NCI-H146 (cell line): ENCODE results near the gene CNPPD1.
"Not testable (repeated sequence)": the region's sequence is repeated elsewhere in the genome, so short reads cannot be mapped to it uniquely, and the experiment has no call there.

Experiments
- DNase-seq: peaks from one replicate; lab custom pipeline; 2025; lab: John Stamatoyannopoulos, UW

CNPPD1 gene

DNA sequence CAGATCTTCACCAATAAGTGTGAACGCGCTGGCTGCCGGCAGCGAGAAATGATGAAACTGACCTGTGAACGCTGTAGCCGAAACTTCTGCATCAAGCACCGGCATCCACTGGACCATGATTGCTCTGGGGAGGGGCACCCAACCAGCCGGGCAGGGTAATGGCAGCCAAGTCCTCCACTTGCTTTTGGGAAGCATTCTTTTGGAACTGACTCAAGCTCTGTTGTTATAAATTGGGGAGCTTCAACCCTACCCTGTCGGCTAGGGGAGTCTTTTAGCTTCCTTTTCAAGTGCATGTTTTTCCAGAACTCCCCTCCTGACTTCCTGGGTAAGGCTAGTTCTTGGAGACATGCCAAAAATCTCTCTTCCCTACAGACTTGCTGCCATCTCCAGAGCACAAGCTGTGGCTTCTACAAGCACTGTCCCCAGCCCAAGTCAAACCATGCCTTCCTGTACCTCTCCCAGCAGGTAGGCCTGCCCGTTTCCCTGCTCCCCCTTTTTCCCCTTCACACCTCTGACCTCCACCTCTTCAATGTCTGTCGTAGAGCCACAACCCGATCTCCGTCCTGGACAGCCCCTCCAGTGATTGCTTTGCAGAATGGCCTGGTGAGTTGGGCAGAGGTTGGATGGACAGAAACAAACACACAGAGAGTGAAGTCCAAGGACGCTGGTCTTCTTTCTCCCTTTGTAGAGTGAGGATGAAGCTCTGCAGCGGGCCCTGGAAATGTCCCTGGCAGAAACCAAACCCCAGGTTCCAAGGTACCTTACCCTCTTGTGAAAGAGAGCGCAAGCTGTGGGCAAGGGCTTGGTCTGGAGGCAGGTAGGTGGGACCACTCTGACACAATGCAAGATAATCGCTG is 31.4 kb upstream of the CNPPD1 start:
- no peak for DNase-seq

DNA sequence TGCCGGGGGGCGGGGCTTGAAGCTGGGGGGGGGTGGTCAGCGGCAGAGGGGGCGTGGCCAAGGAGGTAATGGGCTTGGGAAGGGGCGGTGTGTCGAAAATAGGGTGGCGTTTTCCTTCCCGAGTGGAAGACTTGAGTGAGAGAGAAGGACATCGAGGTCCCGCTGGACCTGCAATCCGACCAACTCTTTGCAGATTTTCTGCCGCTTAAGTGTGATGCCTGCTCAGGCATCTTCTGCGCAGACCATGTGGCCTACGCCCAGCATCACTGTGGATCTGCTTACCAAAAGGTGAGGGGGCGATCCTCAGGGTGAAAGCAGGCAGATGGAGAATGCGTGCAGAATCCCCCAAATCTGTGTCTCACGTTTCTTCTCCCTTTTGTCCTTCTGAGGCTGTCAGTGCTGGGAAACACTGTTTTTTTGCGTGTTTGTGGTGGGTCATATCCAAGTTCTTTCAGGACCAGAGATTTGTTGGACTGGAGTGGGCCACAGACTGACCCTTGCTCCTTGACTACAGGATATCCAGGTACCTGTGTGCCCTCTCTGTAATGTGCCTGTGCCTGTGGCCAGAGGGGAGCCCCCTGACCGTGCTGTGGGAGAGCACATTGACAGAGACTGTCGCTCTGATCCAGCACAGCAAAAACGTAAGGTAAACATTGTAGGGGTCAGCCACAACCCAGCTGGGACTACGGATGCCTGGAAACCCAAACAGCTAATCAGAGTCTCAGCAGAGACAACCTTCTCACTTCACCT is 30.6 kb upstream of the CNPPD1 start:
- no peak for DNase-seq

DNA sequence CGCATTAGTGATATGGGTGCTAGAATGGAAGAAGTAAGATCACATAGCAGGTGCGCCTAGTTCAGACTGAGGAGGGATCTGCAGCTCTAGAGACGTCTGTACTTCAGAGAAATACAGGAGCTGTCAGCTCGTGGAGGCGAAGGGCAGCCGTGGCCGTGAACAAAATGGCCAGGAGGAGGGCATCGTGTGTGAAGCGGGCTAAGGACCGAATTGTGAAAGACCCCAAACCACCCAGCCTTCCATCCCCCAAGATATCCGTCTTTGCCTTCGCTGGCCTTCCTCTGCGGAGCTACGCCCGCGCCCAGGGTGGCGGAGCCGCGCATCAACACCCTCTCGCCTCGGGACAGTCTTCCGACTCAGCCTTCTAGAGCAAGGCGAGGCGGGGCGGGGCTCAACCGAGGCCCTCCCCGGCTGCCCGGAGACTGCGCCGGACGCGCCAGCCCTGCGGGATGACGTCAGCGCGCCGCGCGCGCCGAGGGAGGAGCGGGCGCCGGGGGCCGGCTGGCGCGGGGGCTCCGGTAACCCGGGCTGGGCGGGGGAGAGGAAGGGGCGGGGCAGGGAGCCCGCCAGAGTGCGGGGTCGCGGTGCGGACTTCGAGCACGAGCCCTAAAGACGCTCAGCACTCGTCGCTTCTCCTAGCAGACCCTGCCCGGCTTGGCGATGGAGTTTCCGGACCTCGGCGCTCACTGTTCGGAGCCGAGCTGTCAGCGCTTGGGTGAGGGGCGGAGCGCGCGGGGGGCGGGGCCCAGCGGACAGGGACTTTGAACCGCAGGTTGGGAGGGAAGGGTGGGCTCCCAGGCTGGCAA is 29.8 kb upstream of the CNPPD1 start, which contains the start of gene ZFAND2B:
ZFAND2B (plus strand) TSS at position 455 of the 806 bp plus-strand sequence; CDS start at position 661, 206 bp downstream.
- peak; percentile 87 for DNase-seq

DNA sequence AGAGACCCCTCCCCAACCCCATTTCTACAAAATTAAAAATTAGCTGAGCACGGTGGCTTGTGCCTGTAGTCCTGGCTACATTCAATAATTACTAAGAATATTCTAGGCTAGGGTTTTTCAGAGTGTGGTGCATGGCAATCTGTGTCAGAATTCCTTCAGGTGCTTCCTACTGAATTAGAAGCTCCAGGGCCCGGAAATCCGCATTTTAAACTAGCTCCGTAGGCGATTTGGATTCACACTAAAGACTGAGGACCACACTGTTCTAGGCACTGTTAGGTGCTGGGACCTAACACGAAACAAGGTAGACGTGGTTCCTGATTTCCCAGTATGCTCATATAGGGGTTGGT is 29.2 kb upstream of the CNPPD1 start:
- DNase-seq, result no peak

DNA sequence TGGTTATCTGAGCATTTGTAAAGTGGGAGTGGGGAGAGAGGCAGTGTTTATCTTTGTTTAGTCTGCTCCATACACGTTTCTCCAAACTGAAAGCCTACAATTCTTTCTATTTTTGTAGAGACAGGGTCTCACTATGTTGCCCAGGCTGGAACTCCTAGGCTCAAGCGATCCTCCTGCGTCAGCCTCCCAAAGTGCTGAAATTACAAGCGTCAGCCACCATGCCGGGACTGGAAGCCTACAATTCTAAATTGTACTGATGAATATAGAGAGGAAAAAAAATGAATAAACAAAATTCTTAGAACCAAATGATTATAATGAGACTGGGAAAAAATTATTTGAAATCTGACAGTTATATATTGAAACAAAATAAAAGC is 28.4 kb upstream of the CNPPD1 start:
- no peak for DNase-seq

DNA sequence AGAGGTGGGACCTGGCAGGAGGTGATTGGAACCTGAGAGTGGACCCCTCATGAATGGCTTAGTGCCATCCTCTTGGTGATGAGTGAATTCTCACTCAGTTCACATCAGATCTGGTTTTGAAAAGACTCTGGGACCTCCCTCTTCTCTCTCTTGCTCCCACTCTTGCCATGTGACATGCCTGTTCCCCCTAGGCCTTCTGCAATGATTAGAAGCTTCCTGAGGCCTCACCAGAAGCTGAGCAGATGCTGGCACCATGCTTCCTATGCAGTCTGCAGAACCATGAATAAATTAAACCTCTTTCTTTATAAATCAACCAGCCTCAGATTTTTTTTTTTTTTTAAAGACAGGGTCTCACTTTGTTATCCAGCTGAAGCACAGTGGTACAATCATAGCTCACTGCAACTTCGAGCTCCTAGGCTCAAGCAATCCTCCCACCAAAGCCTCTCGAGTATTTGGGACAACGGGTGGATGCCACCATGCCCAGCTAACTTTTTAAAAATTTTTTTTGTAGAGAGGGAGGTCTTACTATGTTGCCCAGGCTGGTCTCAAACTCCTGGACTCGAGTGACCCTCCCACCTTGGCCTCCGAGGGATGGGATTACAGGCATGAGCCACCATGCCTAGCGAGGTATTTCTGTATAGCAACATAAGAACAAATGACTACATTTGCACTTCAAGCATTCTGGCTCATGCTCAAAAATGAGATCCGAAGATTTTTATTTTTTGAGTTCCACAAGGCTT is 27.9 kb upstream of the CNPPD1 start:
- DNase-seq, result no peak

DNA sequence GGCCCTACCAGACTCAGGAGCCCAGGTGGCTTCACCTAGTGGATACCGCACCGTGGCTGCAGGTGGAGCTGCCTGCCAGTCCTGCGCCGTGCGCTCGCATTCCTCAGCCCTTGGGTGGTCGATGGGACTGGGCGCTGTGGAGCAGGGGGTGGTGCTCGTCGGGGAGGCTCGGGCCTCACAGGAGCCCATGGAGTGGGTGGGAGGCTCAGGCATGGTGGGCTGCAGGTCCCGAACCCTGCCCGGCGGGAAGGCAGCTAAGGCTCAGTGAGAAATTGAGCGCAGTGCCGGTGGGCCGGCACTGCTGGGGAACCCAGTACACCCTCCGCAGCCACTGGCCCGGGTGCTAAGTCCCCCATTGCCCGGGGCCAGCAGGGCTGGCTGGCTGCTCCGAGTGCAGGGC is 24.6 kb upstream of the CNPPD1 start:
- not testable (repeated sequence) for DNase-seq

DNA sequence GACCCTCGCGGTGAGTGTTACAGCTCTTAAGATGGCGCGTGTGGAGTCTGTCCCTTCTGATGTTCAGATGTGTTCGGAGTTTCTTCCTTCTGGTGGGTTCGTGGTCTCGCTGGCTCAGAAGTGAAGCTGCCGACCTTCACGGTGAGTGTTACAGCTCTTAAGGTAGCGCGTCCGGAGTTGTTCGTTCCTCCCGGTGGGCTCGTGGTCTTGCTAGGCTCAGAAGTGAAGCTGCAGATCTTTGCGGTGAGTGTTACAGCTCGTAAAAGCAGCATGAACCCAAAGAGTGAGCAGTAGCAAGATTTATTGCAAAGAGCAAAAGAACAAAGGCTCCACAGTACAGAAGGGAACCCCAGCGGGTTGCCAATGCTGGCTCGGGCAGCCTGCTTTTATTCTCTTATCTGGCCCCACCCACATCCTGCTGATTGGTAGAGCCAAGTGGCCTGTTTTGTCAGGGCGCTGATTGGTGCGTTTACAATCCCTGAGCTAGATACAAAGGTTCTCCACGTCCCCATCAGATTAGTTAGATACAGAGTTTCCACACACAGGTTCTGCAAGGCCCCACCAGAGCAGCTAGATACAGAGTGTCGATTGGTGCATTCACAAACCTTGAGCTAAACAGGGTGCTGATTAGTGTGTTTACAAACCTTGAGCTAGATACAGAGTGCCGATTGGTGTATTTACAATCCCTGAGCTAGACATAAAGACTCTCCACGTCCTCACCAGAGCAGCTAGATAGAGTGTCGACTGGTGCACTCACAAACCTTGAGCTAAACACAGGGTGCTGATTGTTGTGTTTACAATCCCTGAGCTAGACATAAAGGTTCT is 24.0 kb upstream of the CNPPD1 start:
- DNase-seq, result not testable (repeated sequence)

DNA sequence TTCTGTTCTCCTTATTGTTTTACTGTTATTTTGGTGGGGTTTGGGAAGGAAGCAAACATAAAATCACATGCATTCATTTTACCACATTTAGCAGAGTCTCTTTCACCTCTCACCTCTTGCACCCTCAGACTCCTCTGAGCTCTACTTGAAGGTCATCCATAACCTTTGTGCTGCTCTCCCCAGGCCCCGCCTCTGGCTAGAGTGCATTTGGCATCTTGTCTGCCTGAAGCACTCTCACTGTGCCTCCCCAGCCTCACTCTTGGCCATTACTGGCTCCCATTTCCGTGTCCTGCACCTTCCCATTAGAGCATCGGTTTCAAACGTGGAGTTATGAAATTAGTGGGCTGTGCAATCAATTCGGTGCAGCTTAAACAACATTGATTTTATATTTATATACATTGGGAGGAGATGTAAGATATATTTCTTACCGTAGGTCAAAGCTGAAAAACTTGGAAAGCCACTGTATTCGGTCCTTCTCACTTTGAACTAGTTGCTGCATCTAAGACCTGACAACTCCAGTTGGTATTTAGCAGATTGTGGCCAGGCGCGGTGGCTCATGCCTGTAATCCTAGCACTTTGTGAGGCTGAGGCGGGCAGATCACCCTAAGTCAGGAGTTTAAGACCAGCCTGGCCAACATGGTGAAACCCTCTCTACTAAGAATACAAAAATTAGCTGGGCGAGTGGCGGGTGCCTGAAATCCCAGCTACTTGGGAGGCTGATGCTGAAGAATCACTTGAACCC is 22.9 kb upstream of the CNPPD1 start:
- DNase-seq, result no peak

DNA sequence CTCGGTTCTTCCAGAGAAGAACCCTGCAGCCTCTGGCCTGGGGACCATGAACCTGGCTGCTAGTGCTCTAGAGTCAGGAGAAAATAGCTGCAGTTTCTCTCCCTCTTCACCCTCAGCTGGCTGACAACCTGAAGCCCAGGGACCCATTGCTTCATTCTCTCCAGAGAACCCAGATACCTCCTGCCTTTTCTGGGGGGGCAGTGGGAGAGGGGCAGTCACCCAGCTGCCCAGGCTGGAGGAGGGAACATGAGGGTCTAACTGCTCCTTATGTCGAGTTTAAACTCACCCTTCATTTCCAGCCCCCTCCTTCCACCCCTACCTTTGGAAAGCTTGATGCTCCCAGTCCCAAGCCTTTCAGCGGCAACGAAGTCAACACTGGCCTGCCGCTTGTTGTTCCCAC is 22.2 kb upstream of the CNPPD1 start:
- DNase-seq, result no peak

DNA sequence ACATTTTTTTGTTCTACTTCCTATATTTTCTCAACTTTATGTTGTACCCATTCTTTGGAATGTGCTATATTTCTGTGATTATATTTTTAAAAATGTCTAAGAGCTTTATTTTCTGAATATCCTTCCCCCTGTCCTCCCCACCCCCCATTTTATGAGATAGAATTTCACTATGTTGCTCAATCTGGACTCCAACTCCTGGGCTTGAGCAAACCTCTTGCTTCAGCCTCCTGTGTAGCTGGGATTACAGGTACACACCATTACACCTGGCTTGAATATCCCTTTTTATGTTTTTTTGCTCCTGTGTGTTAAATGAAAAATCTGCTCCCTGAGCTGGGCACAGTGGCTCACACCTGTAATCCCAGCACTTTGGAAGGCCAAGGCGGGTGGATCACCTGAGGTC is 20.7 kb upstream of the CNPPD1 start:
- DNase-seq, result no peak

DNA sequence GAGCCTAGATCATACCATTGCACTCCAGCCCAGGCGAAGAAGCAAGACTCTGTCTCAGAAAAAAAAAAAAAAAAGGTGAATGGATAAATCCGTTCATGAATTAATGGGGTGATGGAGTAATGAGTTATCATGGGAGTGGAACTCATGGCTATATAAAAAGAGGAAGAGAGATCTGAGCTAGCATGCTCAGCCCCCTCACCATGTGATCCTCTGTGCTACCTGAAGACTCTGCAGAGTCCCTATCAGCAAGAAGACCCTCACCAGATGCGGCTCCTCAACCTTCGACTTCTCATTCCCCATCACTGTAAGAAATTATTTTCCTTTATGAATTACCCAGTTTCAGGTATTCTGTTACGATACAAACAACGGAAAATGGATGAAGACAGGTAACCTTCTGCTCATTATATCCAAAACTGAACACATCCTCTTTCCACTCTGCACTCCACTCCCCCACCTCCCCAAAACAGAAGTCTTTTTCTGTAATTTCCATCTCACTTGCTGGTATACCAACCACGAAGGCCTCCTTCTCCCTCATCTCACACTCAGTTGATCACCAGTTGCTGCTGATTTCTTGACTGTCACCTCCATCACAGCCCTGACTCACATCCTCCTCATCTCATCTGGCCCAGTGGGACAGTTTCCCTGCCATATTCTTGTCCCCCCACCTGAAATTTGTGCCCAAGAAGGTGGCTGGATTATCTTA is 10.2 kb upstream of the CNPPD1 start:
- DNase-seq, result no peak

DNA sequence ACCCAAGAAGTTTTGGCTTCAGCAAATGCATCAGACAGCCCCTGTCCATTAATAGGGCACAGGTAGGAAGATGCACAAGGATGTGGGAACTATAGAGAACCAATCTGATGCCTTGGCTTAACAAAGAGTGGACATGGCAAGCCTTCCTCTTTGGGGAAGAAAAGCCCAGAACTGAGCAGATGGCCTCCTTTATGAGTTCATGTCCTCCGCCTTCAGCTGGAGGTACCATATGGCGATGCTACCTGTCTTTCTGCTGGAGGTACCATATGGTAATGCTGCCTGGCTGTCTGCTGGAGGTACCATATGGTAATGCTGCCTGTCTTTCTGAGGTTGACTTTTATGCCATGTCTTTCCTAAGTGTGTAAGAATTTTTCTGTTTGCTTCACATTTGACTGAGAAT is 7.4 kb upstream of the CNPPD1 start:
- DNase-seq, result no peak

DNA sequence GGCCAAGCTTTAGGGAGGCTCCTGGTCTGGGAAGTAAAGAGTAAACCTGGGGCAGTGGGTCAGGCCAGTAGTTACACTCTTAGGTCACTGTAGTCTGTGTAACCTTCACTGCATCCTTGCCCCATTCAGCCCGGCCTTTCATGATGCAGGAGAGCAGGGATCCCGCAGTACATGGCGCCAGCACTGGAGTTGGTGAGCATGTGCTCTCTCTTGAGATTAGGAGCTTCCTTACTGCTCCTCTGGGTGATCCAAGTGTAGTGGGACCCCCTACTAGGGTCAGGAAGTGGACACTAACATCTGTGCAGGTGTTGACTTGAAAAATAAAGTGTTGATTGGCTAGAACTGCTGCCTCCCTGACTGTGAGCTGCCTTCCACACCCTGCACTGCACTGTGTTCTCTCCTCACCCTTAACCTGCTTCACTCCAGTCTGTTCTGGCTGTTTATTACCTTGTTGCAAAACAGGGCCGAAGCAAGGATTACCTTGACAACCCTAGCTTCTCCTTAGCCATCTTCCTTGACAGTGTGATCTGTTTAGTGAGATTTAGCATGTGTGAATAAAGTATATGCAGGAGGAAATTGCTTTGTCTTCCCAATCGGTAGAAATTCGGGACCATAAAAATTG is 6.5 kb upstream of the CNPPD1 start:
- no peak for DNase-seq

DNA sequence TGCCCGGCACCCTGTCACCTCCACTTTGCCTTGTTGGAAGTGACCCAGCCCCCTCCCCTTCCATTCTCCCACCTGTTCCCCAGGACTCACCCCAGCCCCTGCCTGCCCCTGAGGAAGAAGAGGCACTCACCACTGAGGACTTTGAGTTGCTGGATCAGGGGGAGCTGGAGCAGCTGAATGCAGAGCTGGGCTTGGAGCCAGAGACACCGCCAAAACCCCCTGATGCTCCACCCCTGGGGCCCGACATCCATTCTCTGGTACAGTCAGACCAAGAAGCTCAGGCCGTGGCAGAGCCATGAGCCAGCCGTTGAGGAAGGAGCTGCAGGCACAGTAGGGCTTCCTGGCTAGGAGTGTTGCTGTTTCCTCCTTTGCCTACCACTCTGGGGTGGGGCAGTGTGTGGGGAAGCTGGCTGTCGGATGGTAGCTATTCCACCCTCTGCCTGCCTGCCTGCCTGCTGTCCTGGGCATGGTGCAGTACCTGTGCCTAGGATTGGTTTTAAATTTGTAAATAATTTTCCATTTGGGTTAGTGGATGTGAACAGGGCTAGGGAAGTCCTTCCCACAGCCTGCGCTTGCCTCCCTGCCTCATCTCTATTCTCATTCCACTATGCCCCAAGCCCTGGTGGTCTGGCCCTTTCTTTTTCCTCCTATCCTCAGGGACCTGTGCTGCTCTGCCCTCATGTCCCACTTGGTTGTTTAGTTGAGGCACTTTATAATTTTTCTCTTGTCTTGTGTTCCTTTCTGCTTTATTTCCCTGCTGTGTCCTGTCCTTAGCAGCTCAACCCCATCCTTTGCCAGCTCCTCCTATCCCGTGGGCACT is 5.8 kb upstream of the CNPPD1 start:
- no peak for DNase-seq

DNA sequence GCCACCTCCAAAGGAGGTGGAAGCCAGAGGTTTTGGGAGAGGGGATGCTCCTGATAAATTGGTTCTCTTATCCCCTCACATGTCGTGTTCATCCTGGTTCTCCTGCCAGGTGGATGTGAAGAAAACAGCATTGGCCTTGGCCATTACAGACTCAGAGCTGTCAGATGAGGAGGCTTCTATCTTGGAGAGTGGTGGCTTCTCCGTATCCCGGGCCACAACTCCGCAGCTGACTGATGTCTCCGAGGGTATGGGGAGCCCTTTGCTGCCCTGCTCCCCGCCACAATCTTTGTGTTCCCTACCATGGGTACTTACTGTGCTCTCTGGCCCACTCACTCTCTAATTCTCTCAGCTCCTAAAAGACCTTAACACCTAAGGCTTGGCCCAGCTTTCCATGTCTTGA is 4.8 kb upstream of the CNPPD1 start:
- no peak for DNase-seq

DNA sequence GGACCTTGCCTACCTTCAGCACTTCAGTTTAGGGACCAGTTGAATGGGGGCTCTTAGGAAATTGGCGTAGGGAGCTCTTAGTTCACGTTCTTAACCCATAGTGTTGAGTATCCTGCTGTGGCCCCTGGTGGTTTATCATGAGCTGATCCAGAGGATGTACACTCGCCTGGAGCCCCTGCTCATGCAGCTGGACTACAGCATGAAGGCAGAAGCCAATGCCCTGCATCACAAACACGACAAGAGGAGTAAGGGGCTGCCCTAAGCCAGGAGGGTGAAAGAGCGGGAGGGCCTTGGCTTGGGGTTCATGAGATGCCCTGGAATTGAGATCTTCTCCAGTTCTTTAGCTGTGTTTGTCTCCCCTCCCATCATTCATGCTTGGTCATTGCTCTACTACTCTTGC is 4.2 kb upstream of the CNPPD1 start:
- DNase-seq, result no peak
